ENCODE data around the gene ZNF358. TPM values are rescaled to one million over a fixed set of nuclear protein-coding genes. Genes with fewer than 3 reads are reported as not detected.

The ZNF358 gene
- total and polyA plus RNA-seq, 10 donors = 22.8 to 50.5 (median 43.1) TPM

DNA sequence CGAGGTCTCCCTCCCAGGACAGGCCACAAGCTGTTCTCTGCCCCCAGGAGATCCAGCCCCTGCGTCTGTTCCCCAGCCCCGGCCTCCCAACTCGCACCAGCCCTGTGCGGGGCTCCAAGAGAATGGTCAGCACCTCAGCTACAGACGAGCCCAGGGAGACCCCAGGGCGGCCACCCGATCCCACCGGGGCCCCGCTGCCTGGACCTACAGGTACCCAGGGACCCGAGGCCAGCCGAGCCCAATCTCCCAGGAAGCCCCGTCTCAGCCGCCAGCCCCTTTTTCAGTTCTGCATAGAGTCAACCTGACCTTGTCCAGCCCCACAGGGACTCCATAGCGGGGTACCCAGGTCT lies 25.5 kb downstream of the ZNF358 start:
- Histone ChIP-seq H3K9me3 (no peaks in the 10 kb centered on the region), H3K27me3 (replicated peaks in 1 of 7) (no peaks in the 10 kb centered on the region), H3K4me1 (peaks cover 2 to 60% (median 31%) of the 10 kb centered on the region in 6 donors), H3K27ac (no peak overlapping the region), H3K36me3 (peaks cover 2 to 97% (median 71%) of the 10 kb centered on the region in 6 donors), H3K4me3 (no peak overlapping the region)
- intact Hi-C loops (cut with DNase I; ENCODE audit: low total_unique reads) = no loop called here
- DNase-seq = no peak
- TF ChIP-seq, protein P1, sequence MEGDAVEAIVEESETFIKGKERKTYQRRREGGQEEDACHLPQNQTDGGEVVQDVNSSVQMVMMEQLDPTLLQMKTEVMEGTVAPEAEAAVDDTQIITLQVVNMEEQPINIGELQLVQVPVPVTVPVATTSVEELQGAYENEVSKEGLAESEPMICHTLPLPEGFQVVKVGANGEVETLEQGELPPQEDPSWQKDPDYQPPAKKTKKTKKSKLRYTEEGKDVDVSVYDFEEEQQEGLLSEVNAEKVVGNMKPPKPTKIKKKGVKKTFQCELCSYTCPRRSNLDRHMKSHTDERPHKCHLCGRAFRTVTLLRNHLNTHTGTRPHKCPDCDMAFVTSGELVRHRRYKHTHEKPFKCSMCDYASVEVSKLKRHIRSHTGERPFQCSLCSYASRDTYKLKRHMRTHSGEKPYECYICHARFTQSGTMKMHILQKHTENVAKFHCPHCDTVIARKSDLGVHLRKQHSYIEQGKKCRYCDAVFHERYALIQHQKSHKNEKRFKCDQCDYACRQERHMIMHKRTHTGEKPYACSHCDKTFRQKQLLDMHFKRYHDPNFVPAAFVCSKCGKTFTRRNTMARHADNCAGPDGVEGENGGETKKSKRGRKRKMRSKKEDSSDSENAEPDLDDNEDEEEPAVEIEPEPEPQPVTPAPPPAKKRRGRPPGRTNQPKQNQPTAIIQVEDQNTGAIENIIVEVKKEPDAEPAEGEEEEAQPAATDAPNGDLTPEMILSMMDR (IDR thresholded peaks at IDR 0.05 in 8 of 11, conservative IDR thresholded peaks at IDR 0.05 in 3 of 11) = no peak
- TF ChIP-seq POLR2A (IDR thresholded peaks at IDR 0.05) = no peak
- 93 to 96% (median 95%) methylated on average over 5 to 15 of the region's 15 CpGs for WGBS, 5 donors

DNA sequence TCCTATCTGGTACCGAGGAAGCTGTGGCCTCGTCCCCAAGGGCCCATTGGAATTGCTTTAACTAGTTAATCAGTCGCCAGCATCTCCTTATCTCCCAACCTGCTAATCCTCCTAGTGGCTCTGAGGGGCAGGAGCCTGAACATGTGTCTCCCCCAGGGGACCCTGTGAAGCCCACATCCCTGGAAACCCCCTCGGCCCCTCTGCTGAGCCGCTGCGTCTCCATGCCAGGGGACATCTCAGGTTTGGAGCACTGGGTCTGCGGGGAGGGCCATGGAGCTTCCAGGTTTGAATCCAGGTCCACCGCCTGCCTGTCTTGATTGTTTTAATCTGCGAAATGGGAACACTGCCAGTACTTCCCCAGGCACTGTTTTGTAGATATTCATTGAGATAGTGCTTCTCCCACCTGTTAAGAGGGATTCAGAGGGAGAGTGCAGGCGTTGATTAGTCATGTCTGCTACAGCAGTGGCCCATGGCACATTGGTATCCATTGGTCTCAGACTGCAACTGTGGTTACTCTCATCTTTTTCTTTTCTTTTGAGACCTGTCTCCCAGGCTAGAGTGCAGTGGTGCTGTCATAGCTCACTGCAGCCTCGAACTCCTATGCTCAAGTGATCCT lies 26.0 kb downstream of the ZNF358 start:
- Histone ChIP-seq H3K9me3 (no peaks in the 10 kb centered on the region), H3K4me1 (peaks cover 0 to 59% (median 26%) of the 10 kb centered on the region in 6 donors), H3K4me3 (no peak overlapping the region), H3K27ac (peak overlapping the region in 3 of 8 donors; percentile 82 to 88 (median 83)), H3K36me3 (peaks cover 2 to 99% (median 71%) of the 10 kb centered on the region in 6 donors), H3K27me3 (replicated peaks in 1 of 7) (no peaks in the 10 kb centered on the region)
- 96 to 98% (median 98%) methylated on average over 11 of the region's 11 CpGs for WGBS, 5 donors
- TF ChIP-seq POLR2AphosphoS5 (IDR thresholded peaks at IDR 0.05) = no peak
- TF ChIP-seq, protein P1 (IDR thresholded peaks at IDR 0.05 in 8 of 11, conservative IDR thresholded peaks at IDR 0.05 in 3 of 11) = no peak
- TF ChIP-seq POLR2A (IDR thresholded peaks at IDR 0.05) = no peak
- no peak for DNase-seq
- intact Hi-C loops (cut with DNase I; ENCODE audit: low total_unique reads) = no loop called here

- Histone ChIP-seq H3K4me3 (no peak overlapping the region), H3K27me3 (replicated peaks in 1 of 7) (no peaks in the 10 kb centered on the region), H3K4me1 (peaks cover 0 to 51% (median 21%) of the 10 kb centered on the region in 6 donors), H3K36me3 (peaks cover 2 to 99% (median 64%) of the 10 kb centered on the region in 6 donors), H3K27ac (peak overlapping the region in 7 of 8 donors; percentile 54 to 88 (median 82)), H3K9me3 (no peaks in the 10 kb centered on the region)
- 93 to 98% (median 96%) methylated on average over 17 to 24 of the region's 24 CpGs for WGBS, 5 donors
- intact Hi-C loops (cut with DNase I; ENCODE audit: low total_unique reads) = no loop called here
- no peak for DNase-seq
- TF ChIP-seq, protein P1 (IDR thresholded peaks at IDR 0.05 in 8 of 11, conservative IDR thresholded peaks at IDR 0.05 in 3 of 11) = no peak
- TF ChIP-seq POLR2AphosphoS5 (IDR thresholded peaks at IDR 0.05) (peak in 1 of 3 donors; percentile 13), POLR2A (IDR thresholded peaks at IDR 0.05) (no peak)
These were observed 26.8 kb downstream of the ZNF358 start for GRCh38 chr19:7542556-7543348.

DNA sequence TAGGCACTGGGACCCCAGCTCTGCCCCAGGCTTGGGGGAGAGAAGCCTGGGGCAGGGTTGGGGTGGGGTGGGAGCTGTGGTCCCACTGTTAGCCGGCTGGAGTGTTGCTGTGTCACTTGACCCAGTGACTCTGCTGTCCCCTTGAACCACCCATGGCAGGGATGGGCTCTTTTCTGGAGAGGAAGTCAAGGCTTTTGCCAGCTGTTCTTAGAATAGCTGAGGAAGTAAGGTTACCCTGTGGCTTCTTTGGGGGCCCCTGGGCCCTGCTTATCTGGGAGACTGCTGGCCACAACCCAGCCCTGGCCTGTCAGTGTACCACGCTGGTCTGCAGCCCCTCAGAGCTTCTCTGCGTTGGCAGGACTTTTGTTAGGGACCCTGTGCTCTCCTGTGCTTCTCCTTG lies 28.7 kb downstream of the ZNF358 start:
- H3K27me3 ChIP-seq (replicated peaks in 1 of 7) = no peaks in the 10 kb centered on the region
- H3K4me3 ChIP-seq = no peak overlapping the region
- H3K9me3 ChIP-seq = no peaks in the 10 kb centered on the region
- H3K27ac ChIP-seq = peak overlapping the region; percentile 29 to 88 (median 78)
- 24 to 48% (median 32%) methylated on average over 3 of the region's 3 CpGs for WGBS, 5 donors
- H3K36me3 ChIP-seq = peaks cover 2 to 85% (median 47%) of the 10 kb centered on the region in 6 donors
- TF ChIP-seq POLR2A (IDR thresholded peaks at IDR 0.05) (no peak), POLR2AphosphoS5 (IDR thresholded peaks at IDR 0.05) (peak in 1 of 3 donors; percentile 11)
- peaks cover 0 to 46% (median 19%) of the 10 kb centered on the region in 6 donors for H3K4me1 ChIP-seq
- intact Hi-C loops (cut with DNase I; ENCODE audit: low total_unique reads) = no loop called here
- DNase-seq = no peak

Data from spleen (tissue), 11 donors.